HL-60 (cell line): ENCODE data around the gene ARHGAP18.

ENCODE experiments used
- DNase-seq, 2 experiments: peaks; one replicate each; pipeline ENCODE4 v3.0.0-alpha.2; 2010 to 2020; ENCODE audit warnings: low read depth in 1 of 2, low spot score in 1 of 2
- H3K27ac ChIP-seq: fragments of 250-450 bp; sonication (Bioruptor Pico); replicated peaks from 2 replicates; pipeline ENCODE4 v1.5.1; 2020; ENCODE audit warnings: mild to moderate bottlenecking, moderate library complexity
- H3K27me3 ChIP-seq: fragments of 250-450 bp; sonication (Bioruptor Pico); 2 replicates; pipeline ENCODE4 v1.5.1; 2021; ENCODE audit warnings: mild to moderate bottlenecking, moderate library complexity; ENCODE audit not compliant: insufficient read depth, poor library complexity, severe bottlenecking
- H3K4me3 ChIP-seq: replicated peaks from 2 replicates; pipeline ENCODE4 v1.5.1; 2011; ENCODE audit warnings: mild to moderate bottlenecking, control low read depth, low read length; ENCODE audit not compliant: insufficient read depth
- GABPA ChIP-seq: IDR thresholded peaks from 2 replicates; pipeline ENCODE4 v1.6.1; 2012; ENCODE audit warnings: low read depth
- POLR2AphosphoS5 ChIP-seq: IDR thresholded peaks from 2 replicates; pipeline ENCODE4 v1.6.1; 2012; ENCODE audit warnings: low read depth
- SPI1 ChIP-seq: IDR thresholded peaks from 2 replicates; pipeline ENCODE4 v1.6.1; 2012; ENCODE audit warnings: low read depth, mild to moderate bottlenecking, borderline replicate concordance
- TF ChIP-seq, protein P1 (sequence below): IDR thresholded peaks from one replicate; pipeline ENCODE4 v1.5.1; 2011; ENCODE audit warnings: low read length, control low read depth, inconsistent platforms; ENCODE audit not compliant: insufficient read depth
- TF ChIP-seq, protein P2 (sequence below): IDR thresholded peaks from 2 replicates; pipeline ENCODE4 v1.6.1; 2012; ENCODE audit warnings: low read depth; ENCODE audit not compliant: insufficient replicate concordance

Gene ARHGAP18

GRCh38 chr6:129683601-129684322 lies 26.2 kb downstream of the ARHGAP18 start:
- peak overlapping the region; percentile 78 for H3K27ac ChIP-seq
- H3K27me3 ChIP-seq, result no peaks in the 10 kb centered on the region
- TF ChIP-seq, protein P1, sequence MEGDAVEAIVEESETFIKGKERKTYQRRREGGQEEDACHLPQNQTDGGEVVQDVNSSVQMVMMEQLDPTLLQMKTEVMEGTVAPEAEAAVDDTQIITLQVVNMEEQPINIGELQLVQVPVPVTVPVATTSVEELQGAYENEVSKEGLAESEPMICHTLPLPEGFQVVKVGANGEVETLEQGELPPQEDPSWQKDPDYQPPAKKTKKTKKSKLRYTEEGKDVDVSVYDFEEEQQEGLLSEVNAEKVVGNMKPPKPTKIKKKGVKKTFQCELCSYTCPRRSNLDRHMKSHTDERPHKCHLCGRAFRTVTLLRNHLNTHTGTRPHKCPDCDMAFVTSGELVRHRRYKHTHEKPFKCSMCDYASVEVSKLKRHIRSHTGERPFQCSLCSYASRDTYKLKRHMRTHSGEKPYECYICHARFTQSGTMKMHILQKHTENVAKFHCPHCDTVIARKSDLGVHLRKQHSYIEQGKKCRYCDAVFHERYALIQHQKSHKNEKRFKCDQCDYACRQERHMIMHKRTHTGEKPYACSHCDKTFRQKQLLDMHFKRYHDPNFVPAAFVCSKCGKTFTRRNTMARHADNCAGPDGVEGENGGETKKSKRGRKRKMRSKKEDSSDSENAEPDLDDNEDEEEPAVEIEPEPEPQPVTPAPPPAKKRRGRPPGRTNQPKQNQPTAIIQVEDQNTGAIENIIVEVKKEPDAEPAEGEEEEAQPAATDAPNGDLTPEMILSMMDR, result no peak
- TF ChIP-seq, protein P2, sequence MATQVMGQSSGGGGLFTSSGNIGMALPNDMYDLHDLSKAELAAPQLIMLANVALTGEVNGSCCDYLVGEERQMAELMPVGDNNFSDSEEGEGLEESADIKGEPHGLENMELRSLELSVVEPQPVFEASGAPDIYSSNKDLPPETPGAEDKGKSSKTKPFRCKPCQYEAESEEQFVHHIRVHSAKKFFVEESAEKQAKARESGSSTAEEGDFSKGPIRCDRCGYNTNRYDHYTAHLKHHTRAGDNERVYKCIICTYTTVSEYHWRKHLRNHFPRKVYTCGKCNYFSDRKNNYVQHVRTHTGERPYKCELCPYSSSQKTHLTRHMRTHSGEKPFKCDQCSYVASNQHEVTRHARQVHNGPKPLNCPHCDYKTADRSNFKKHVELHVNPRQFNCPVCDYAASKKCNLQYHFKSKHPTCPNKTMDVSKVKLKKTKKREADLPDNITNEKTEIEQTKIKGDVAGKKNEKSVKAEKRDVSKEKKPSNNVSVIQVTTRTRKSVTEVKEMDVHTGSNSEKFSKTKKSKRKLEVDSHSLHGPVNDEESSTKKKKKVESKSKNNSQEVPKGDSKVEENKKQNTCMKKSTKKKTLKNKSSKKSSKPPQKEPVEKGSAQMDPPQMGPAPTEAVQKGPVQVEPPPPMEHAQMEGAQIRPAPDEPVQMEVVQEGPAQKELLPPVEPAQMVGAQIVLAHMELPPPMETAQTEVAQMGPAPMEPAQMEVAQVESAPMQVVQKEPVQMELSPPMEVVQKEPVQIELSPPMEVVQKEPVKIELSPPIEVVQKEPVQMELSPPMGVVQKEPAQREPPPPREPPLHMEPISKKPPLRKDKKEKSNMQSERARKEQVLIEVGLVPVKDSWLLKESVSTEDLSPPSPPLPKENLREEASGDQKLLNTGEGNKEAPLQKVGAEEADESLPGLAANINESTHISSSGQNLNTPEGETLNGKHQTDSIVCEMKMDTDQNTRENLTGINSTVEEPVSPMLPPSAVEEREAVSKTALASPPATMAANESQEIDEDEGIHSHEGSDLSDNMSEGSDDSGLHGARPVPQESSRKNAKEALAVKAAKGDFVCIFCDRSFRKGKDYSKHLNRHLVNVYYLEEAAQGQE, result no peak
- TF ChIP-seq GABPA, result no peak
- peak; percentile 83; the same call in 1 of the 2 replicates for TF ChIP-seq SPI1
- peak; percentile 83 for TF ChIP-seq POLR2AphosphoS5
- no peak overlapping the region for H3K4me3 ChIP-seq
- DNase-seq, result peak; percentile 85 to 92

GRCh38 chr6:129681913-129682205 lies 28.1 kb downstream of the ARHGAP18 start:
- TF ChIP-seq SPI1 (no peak), GABPA (no peak), POLR2AphosphoS5 (no peak)
- TF ChIP-seq, protein P2, result no peak
- TF ChIP-seq, protein P1, result no peak
- no peak for DNase-seq
- Histone ChIP-seq H3K27ac (peak overlapping the region; percentile 78), H3K4me3 (no peak overlapping the region), H3K27me3 (no peaks in the 10 kb centered on the region)

GRCh38 chr6:129680633-129681032 lies 29.3 kb downstream of the ARHGAP18 start:
- no peak for DNase-seq
- H3K4me3 ChIP-seq, result no peak overlapping the region
- TF ChIP-seq POLR2AphosphoS5 (no peak), GABPA (no peak)
- TF ChIP-seq, protein P2, result no peak
- no peaks in the 10 kb centered on the region for H3K27me3 ChIP-seq
- H3K27ac ChIP-seq, result no peak overlapping the region
